ENCODE results near the gene PDLIM5. TPM values are rescaled to one million over a fixed set of nuclear protein-coding genes. Genes with fewer than 3 reads are reported as not detected.

Gene PDLIM5
- total RNA-seq, 2 experiments from 2014 or later: 14.8 to 18.3 TPM

DNA sequence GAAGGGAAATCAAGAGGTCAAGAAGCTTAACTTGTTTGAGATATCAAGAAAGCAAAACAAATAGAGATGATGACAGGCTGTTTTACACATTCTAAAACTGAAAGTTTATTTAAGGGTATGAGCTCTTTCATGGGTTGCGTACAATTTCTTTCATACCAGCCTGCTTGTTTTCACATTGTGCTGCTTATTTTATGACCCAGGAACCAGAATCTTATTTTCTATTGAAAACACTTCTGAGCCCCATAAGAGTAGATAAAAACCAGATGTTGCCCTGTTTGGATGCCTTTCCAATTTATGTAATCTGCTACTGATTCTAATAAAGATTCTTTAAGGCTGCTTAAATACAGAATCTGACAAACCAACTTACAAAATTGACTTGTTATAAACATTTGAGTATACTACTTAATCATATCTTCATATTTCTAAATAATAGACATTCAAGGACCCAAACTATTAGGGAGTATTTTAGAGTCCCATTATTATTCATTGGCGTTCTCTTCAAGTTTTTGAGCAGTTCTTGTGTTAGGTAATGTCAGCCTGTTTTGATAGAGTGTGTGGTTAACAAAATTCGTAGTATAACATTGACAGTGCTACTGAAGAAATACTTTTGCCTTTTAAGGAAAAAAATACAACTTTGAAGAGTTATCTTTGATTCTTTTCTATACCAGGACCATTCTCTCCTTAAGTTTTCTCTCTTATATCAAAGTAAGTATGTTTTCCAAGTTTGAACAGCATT, 74.4 kb downstream of the PDLIM5 start:
- no peak for DNase-seq
- ChIA-PET CTCF (no interaction called here), POLR2A (no interaction called here)
- Mint-ChIP-seq H3K27me3 (no peaks in the 10 kb centered on the region), H3K4me1 (ENCODE audit: low read depth) (peaks cover 5% of the 10 kb centered on the region), H3K36me3 (ENCODE audit: low read depth) (peaks cover 7% of the 10 kb centered on the region), H3K4me3 (no peak overlapping the region), H3K27ac (no peak overlapping the region), H3K9me3 (no peaks in the 10 kb centered on the region)
- ATAC-seq: no peak
- TF ChIP-seq, protein P1, sequence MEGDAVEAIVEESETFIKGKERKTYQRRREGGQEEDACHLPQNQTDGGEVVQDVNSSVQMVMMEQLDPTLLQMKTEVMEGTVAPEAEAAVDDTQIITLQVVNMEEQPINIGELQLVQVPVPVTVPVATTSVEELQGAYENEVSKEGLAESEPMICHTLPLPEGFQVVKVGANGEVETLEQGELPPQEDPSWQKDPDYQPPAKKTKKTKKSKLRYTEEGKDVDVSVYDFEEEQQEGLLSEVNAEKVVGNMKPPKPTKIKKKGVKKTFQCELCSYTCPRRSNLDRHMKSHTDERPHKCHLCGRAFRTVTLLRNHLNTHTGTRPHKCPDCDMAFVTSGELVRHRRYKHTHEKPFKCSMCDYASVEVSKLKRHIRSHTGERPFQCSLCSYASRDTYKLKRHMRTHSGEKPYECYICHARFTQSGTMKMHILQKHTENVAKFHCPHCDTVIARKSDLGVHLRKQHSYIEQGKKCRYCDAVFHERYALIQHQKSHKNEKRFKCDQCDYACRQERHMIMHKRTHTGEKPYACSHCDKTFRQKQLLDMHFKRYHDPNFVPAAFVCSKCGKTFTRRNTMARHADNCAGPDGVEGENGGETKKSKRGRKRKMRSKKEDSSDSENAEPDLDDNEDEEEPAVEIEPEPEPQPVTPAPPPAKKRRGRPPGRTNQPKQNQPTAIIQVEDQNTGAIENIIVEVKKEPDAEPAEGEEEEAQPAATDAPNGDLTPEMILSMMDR (IDR thresholded peaks at IDR 0.05): no peak
- intact Hi-C loops (cut with micrococcal nuclease): no loop called here

DNA sequence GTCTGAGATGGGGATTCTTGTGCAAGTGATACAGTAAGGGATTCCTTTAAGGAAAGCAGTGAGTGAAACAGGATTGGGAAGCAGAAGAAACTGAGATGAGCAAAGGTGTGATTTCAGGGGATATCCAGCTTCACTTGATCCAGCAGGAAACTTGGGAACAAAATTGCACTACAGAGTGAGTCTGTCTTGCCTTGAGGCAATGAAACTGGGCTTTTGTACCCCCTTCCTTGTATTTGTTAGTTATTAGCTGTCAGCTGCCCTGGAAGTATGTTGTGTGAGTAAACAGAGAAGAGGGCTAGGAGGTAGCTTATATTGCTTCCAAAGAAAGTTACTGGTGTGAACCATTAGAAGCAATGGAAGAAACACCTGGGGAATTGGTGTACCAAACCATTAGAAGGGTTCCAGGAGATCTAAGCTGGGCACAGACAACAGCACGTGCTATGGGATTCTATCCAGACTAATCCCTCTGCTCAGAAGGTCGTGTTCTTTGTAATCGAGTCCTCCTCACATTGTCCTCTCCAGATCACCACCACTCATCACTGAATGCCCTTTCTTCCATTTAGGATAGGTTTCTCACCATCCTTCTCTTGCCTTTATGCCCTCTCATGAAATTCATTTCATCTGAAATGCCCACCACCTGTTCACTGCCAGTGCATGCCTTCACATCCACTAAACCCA, 76.0 kb downstream of the PDLIM5 start:
- intact Hi-C loops (cut with micrococcal nuclease): no loop called here
- Mint-ChIP-seq H3K4me1 (ENCODE audit: low read depth) (peaks cover 5% of the 10 kb centered on the region), H3K27me3 (no peaks in the 10 kb centered on the region), H3K36me3 (ENCODE audit: low read depth) (peaks cover 7% of the 10 kb centered on the region), H3K27ac (no peak overlapping the region), H3K4me3 (no peak overlapping the region), H3K9me3 (no peaks in the 10 kb centered on the region)
- TF ChIP-seq, protein P1 (IDR thresholded peaks at IDR 0.05): no peak
- CTCF ChIA-PET: no interaction called here
- DNase-seq: no peak
- no peak for ATAC-seq
- POLR2A ChIA-PET: interaction anchor here (0.6 kb wide), 1 partner anchor 37 kb away, joined by 3 read pairs; no protein-coding TSS in a partner anchor

DNA sequence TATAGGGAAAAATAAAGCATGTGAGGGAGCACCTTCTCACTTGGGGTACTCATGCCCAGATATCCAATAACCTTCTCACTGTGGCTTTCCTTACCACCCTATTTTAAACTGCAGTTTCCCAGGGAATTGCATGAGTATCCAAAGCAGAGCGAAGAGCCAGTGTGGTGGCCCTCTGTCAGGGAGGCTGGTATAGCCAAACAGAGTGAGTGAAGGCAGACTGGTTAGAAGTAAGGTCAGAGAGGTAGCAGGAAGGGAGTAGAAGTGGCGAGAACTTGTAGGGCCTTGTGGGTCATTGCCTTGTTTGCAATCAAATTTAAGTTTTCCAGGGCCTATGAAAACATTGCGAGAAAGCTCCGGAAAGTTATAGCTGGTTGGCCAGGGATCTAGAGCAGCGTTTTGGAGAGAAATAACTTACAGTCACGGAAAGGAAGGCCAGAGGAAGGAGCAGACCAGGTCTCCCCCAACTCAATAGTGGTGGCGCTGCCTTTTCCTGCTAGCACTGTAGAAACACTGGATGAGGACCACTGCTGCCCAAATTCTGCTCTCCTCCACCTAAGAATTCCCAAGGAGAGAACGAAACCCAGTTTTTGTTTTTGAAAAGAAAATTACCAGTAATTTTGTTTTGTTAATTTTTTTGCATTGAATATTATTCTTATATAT, 77.2 kb downstream of the PDLIM5 start:
- DNase-seq (no peak), ATAC-seq (no peak)
- Mint-ChIP-seq H3K27ac (no peak overlapping the region), H3K36me3 (ENCODE audit: low read depth) (peaks cover 7% of the 10 kb centered on the region), H3K27me3 (no peaks in the 10 kb centered on the region), H3K4me1 (ENCODE audit: low read depth) (peaks cover 5% of the 10 kb centered on the region), H3K4me3 (no peak overlapping the region), H3K9me3 (no peaks in the 10 kb centered on the region)
- ChIA-PET CTCF (no interaction called here), POLR2A (no interaction called here)
- intact Hi-C loops (cut with micrococcal nuclease): no loop called here
- TF ChIP-seq, protein P1 (IDR thresholded peaks at IDR 0.05): no peak

DNA sequence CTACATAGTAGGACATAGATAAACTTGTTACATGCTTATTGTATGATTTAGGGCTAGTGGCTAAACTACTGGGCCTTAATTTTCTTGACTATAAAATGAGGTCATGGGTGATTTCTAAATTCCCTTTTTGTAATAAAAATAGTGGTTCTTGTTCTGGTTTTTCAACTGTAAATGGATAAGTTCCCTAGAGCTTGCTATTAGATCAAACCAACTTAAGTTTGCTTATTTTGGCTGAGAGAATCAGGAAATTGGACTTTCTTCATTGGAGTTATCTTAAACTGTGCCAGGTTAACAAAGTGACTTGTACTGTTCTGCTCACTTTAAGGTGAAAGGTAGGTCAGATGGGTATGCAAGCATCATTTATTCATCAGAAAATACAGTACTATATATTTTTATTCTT, 78.3 kb downstream of the PDLIM5 start:
- Mint-ChIP-seq H3K36me3 (ENCODE audit: low read depth) (peaks cover 6% of the 10 kb centered on the region), H3K9me3 (no peaks in the 10 kb centered on the region), H3K27ac (no peak overlapping the region), H3K4me1 (ENCODE audit: low read depth) (peaks cover 8% of the 10 kb centered on the region), H3K4me3 (no peak overlapping the region), H3K27me3 (no peaks in the 10 kb centered on the region)
- ATAC-seq (no peak), DNase-seq (no peak)
- CTCF ChIA-PET: no interaction called here
- POLR2A ChIA-PET: no interaction called here
- TF ChIP-seq, protein P1 (IDR thresholded peaks at IDR 0.05): no peak
- intact Hi-C loops (cut with micrococcal nuclease): no loop called here

Measured in activated CD8-positive, alpha-beta T cell treated with anti-CD3 and anti-CD28 coated beads for 36 hours (primary cell).